HepG2 (cell line): Measurements from ENCODE around the gene B4GALT1. TPM values are rescaled to one million over a fixed set of nuclear protein-coding genes. Genes with fewer than 3 reads are reported as not detected.

Experiments
- ATAC-seq: fragments of 200-7000 bp; cut with Tn5 transposase; 3 replicates; pipeline ENCODE4 v1.9.1; 2020; ENCODE audit warnings: mild to moderate bottlenecking, moderate library complexity
- BruUV-seq: library from RNA; stranded (reverse); fragments of 400-500 nt; replicated peaks from 2 replicates; lab custom pipeline; 2021; lab: Mats Ljungman, UMichigan
- CTCF ChIA-PET: fragments of 300-600 bp; formaldehyde crosslinking; extraction: SDS; loops from one replicate; lab custom pipeline; 2021; ENCODE audit warnings: low total read pairs, inconsistent platforms, low intra/inter-chr PET ratio; lab: Yijun Ruan, JAX
- POLR2A ChIA-PET: fragments of 350-600 bp; sonication (Branson Sonifier 250); formaldehyde crosslinking; loops from one replicate; lab custom pipeline; 2020; ENCODE audit warnings: antibody characterized with exemption, inconsistent platforms; lab: Yijun Ruan, JAX
- DNase-seq: peaks from one replicate; pipeline ENCODE4 v3.0.0-alpha.2; 2015; ENCODE audit warnings: low spot score
- FAIRE-seq: peaks from 3 replicates; lab custom pipeline; 2011; peaks lifted over from hg19 to GRCh38; lab: Jason Lieb, UNC
- H2AFZ ChIP-seq: one replicate; pipeline ENCODE4 v1.6.1; 2011; ENCODE audit warnings: low read length, inconsistent platforms
- H3K27ac ChIP-seq: fragments of 300-600 bp; 3 replicates; pipeline ENCODE4 v1.8.0; 2011; ENCODE audit warnings: mixed run types, mild to moderate bottlenecking, mixed read lengths, low read length, inconsistent platforms; ENCODE audit not compliant: insufficient read depth; ENCODE audit errors: extremely low read length
- H3K27me3 ChIP-seq, 2 experiments: fragments of 200-600 bp in 1 of 2; 2 replicates in 1 of 2; 3 replicates in 1 of 2; pipeline versions ENCODE4 v1.6.0 to v1.8.0; 2011; ENCODE audit warnings: low read length in 2 of 2, mild to moderate bottlenecking in 2 of 2, moderate library complexity in 2 of 2, inconsistent platforms in 1 of 2; ENCODE audit not compliant: insufficient read depth in 2 of 2, control insufficient read depth in 1 of 2
- H3K36me3 ChIP-seq, 2 experiments: fragments of 200-600 bp in 1 of 2; replicated peaks in 1 of 2; 2 replicates in 1 of 2; 3 replicates in 1 of 2; pipeline versions ENCODE4 v1.5.1 to v1.8.0; 2011; ENCODE audit warnings: low read length in 2 of 2, inconsistent platforms in 1 of 2; ENCODE audit not compliant: insufficient read depth in 2 of 2, control insufficient read depth in 1 of 2
- H3K4me1 ChIP-seq: 2 replicates; pipeline ENCODE4 v1.5.1; 2012; ENCODE audit warnings: low read length, inconsistent platforms; ENCODE audit not compliant: insufficient read depth
- H3K4me2 ChIP-seq: 2 replicates; pipeline ENCODE4 v1.6.0; 2011; ENCODE audit warnings: low read depth, low read length, inconsistent platforms
- H3K4me3 ChIP-seq, 3 experiments: fragments of 200-600 bp in 1 of 3; sonication (generic), shearing (Covaris generic) in 1 of 3; replicated peaks in 1 of 3; 2 replicates each; pipeline ENCODE4 v1.5.1; 2011 to 2016; ENCODE audit warnings: low read length in 3 of 3, inconsistent platforms in 2 of 3, low read depth in 2 of 3, mild to moderate bottlenecking in 2 of 3, control low read depth in 1 of 3, mixed read lengths in 1 of 3; ENCODE audit not compliant: insufficient read depth in 1 of 3
- H3K79me2 ChIP-seq: one replicate; pipeline ENCODE4 v1.6.1; 2011; ENCODE audit warnings: low read length, inconsistent platforms; ENCODE audit not compliant: insufficient read depth
- H3K9ac ChIP-seq: 2 replicates; pipeline ENCODE4 v1.6.0; 2011; ENCODE audit warnings: mild to moderate bottlenecking, low read depth, low read length, inconsistent platforms; ENCODE audit not compliant: insufficient read depth
- H3K9me3 ChIP-seq: 2 replicates; pipeline ENCODE4 v1.5.1; 2012; ENCODE audit warnings: mild to moderate bottlenecking, low read length
- H4K20me1 ChIP-seq: 2 replicates; pipeline ENCODE4 v1.6.0; 2011; ENCODE audit warnings: inconsistent platforms, mild to moderate bottlenecking, low read length, moderate library complexity; ENCODE audit not compliant: insufficient read depth
- NR2F2 ChIP-seq: IDR thresholded peaks from 2 replicates; pipeline ENCODE4 v1.6.1; 2012; ENCODE audit warnings: low read depth, inconsistent platforms, borderline replicate concordance
- PRMT3 ChIP-seq: sonication (generic); formaldehyde crosslinking; IDR thresholded peaks from 2 replicates; pipeline ENCODE4 v1.8.1; 2022; ENCODE audit warnings: low read depth, mild to moderate bottlenecking, moderate library complexity, missing genetic modification reagents, borderline replicate concordance
- SCMH1 ChIP-seq: sonication (generic); formaldehyde crosslinking; IDR thresholded peaks from 2 replicates; pipeline ENCODE4 v1.9.0; 2021; ENCODE audit warnings: missing genetic modification reagents, mild to moderate bottlenecking, borderline replicate concordance
- whole genome bisulfite sequencing: methylation state at CpG from one replicate; pipeline ENCODE4 v1.1.6; 2017; ENCODE audit warnings: low lambda C conversion rate; 5-methylcytosine and 5-hydroxymethylcytosine counted together
- in situ Hi-C: cut with HindIII; loops from 2 replicates; pipeline ENCODE4 v1.10.0; 2017; ENCODE audit warnings: low pct_unique_long_range_greater_than_20kb; ENCODE audit not compliant: extremely low pct_ligation_motif_present
- intact Hi-C: fragments of 100-400 bp; cut with micrococcal nuclease; formaldehyde crosslinking; loops from one replicate; pipeline ENCODE4 v1.10.0; 2022; ENCODE audit not compliant: unreplicated experiment
- polyA plus RNA-seq, 8 experiments: library from polyadenylated mRNA; depleted of rRNA in 3 of 8; stranded (reverse) in 7 of 8; unstranded in 1 of 8; fragments of >200 nt; fragmentation: Illumina TruSeq in 4 of 8; extraction: Trizol in 4 of 8; gene quantifications; 2 replicates each; pipeline versions ENCODE4 v1.2.1 to v1.2.3, GENCODE V29; 2011 to 2016; ENCODE audit warnings: low read depth in 4 of 8, missing spikeins in 1 of 8, mixed read lengths in 1 of 8; ENCODE audit not compliant: insufficient read depth in 1 of 8
- total RNA-seq, 5 experiments: library from RNA; depleted of rRNA; stranded (reverse); fragments of >200 nt; fragmentation: Illumina TruSeq; extraction: Trizol; gene quantifications; 2 replicates each; pipeline ENCODE4 v1.2.3, GENCODE V29; 2016; ENCODE audit warnings: low read depth in 1 of 5
- TF ChIP-seq, protein P1 (sequence below): IDR thresholded peaks from 2 replicates; pipeline ENCODE4 v1.6.1; 2016; ENCODE audit warnings: mild to moderate bottlenecking
- TF ChIP-seq, protein P2 (sequence below): IDR thresholded peaks from 2 replicates; pipeline ENCODE4 v1.6.1; 2016; ENCODE audit warnings: missing genetic modification reagents, missing compliant biosample characterization

B4GALT1 gene
- total and polyA plus RNA-seq, 2 of the 13 experiments (the other 11 are each of a cell fraction or from before 2014, with no cell fraction given): 15.7 to 33.5 TPM

DNA sequence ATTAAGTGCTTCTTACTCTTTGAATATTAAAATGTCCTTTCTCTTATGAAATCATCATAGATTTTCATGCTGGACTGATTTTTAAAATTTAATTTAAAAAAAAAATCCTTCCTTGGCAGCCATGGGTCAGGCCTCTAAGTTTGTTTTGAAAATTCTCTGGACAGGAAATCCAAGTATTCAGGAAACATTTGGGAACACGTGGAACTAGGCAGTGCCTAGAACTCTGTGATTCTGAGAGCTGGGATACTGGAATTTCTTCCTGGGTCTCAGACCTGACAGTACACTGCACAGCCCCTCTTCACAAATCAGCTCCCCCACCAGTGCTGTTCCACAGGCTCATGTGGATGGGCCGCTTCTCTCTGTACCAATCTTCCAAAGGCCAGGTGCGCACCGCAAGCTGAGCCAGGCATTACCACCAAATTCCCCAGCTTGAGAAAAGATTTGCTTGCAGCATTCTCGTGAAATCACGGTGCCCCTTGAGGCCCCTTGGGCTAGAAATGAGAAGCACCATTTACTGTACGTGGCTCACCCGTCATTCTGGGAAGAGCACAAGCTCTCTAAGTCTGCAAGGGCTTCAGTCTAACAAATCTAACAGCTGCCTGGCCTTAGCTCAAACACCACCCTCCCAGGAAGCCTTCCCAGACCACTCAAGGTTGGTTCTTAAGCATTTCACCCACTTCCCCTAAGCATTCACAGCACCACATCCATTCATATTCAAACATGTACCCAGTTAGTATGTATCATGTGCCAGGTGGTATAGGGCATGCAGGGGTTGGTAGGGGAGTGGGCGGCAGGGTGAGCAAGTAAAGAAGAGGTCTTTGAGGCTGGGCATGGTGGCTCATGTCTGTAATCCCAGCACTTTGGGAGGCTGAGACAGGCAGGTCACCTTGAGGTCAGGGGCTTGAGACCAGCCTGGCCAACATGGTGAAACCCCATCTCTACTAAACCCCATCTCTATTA, 26.5 kb downstream of the B4GALT1 start:
- H4K20me1 ChIP-seq: peaks cover 19% of the 10 kb centered on the region
- no peak for DNase-seq
- H3K4me2 ChIP-seq: peak overlapping the region; percentile 70
- no peak overlapping the region for H2AFZ ChIP-seq
- H3K9me3 ChIP-seq: no peaks in the 10 kb centered on the region
- peak overlapping the region; percentile 69 for H3K27ac ChIP-seq
- H3K4me1 ChIP-seq: peaks cover 54% of the 10 kb centered on the region
- ChIA-PET CTCF (no interaction called here), POLR2A (interaction anchor here (0.9 to 2.7 kb wide), 8 partner anchors 11 to 149 kb away, joined by 3 to 26 read pairs (median 4); partner anchors contain the start of genes B4GALT1, DNAJA1, NFX1 and SMU1)
- H3K9ac ChIP-seq: no peak overlapping the region
- intact Hi-C loops (loop anchor here (1.0 to 2.0 kb wide), 2 partner anchors 11 to 22 kb away; no protein-coding TSS in a partner anchor), in situ Hi-C loops (no loop called here)
- no TSS peak for BruUV-seq
- no peak overlapping the region for H3K4me3 ChIP-seq
- no peaks in the 10 kb centered on the region for H3K27me3 ChIP-seq
- peaks cover 62% of the 10 kb centered on the region for H3K79me2 ChIP-seq
- no peak for FAIRE-seq
- WGBS: 86% methylated on average over 8 of the region's 9 CpGs
- TF ChIP-seq, protein P1, sequence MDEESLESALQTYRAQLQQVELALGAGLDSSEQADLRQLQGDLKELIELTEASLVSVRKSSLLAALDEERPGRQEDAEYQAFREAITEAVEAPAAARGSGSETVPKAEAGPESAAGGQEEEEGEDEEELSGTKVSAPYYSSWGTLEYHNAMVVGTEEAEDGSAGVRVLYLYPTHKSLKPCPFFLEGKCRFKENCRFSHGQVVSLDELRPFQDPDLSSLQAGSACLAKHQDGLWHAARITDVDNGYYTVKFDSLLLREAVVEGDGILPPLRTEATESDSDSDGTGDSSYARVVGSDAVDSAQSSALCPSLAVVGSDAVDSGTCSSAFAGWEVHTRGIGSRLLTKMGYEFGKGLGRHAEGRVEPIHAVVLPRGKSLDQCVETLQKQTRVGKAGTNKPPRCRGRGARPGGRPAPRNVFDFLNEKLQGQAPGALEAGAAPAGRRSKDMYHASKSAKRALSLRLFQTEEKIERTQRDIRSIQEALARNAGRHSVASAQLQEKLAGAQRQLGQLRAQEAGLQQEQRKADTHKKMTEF (CRISPR knock-in tag): no peak
- TF ChIP-seq SCMH1 (CRISPR knock-in tag): no peak
- TF ChIP-seq PRMT3 (CRISPR knock-in tag): no peak
- no peak for TF ChIP-seq NR2F2
- TF ChIP-seq, protein P2, sequence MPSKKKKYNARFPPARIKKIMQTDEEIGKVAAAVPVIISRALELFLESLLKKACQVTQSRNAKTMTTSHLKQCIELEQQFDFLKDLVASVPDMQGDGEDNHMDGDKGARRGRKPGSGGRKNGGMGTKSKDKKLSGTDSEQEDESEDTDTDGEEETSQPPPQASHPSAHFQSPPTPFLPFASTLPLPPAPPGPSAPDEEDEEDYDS (CRISPR knock-in tag): no peak
- H3K36me3 ChIP-seq: 0 out of 5 replicates have a peak, but pooled peaks cover 0 to 2% of the 10 kb centered on the region in 2 experiments
- no peak for ATAC-seq
